GM19043 (cell line): ENCODE results near the gene MORN5.

Experiments used
- ATAC-seq: cut with Tn5 transposase; IDR thresholded peaks from one replicate; pipeline ENCODE4 v1.9.1; 2021; ENCODE audit warnings: low read depth; ENCODE audit not compliant: unreplicated experiment

The MORN5 gene

GRCh38 chr9:122213102-122213588 lies 53.4 kb downstream of the MORN5 start:
- ATAC-seq: no peak

GRCh38 chr9:122213589-122214413 lies 54.1 kb downstream of the MORN5 start:
- no peak for ATAC-seq

DNA sequence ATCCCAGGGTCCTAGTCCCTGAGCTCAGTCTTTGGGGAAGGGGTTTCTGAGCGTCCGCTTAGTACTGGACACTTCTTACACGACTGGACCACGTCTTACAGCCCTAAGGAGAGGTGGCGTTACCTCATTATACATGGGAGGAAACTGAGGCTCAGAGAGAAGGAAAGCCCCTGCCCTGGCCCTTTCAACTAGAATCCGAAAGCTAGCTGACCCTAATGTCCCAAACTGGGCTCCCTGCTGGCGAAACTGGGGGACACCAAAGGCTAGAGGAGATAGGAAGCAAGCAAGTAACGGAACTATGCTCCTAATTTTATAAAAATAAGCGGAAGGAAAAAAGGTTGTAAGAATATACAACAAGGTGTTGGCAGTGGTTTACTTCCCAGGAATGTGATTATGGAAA lies 54.8 kb downstream of the MORN5 start:
- ATAC-seq: no peak

DNA sequence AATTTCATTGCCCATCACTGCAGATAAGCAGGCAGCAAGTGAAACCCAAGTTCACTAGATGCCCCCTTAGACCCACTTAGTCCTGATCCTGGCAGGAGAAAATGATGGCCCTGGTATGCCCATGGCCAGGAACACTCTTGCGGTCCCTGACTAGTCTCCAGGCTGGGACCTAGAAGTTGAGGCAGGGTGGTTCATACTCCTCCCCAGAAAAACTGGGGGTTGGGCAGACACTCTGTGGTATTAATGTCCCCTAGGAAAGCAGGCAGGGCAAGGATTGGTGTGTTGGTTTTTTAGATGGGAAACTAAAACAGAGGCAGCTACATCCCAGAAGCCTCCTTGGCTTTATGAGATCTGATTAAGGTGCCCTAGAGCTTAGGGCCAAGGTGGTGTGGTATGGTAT lies 56.0 kb downstream of the MORN5 start:
- no peak for ATAC-seq

GRCh38 chr9:122216138-122216797 lies 56.6 kb downstream of the MORN5 start:
- ATAC-seq: no peak

- no peak for ATAC-seq
Measured at GRCh38 chr9:122216798-122217418, 57.2 kb downstream of the MORN5 start.

DNA sequence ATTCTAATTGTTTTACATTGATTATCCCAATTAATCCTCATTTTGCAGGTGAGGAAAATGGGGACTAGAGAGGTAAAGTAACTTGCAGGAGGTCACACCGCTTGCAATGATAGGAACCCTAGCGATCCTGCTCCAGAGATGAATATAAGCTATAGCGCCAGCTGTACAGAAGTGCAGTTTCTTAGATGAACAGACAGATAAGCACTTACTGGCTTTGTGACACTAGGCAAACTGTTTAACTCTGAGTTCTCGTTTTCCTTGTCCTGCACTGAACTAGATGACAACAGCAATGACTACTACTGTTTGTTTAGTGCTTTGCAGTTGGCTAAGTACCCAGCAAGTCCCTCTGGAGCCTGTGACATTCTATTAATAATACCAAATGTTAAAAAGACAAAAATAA lies 57.9 kb downstream of the MORN5 start:
- ATAC-seq: no peak

DNA sequence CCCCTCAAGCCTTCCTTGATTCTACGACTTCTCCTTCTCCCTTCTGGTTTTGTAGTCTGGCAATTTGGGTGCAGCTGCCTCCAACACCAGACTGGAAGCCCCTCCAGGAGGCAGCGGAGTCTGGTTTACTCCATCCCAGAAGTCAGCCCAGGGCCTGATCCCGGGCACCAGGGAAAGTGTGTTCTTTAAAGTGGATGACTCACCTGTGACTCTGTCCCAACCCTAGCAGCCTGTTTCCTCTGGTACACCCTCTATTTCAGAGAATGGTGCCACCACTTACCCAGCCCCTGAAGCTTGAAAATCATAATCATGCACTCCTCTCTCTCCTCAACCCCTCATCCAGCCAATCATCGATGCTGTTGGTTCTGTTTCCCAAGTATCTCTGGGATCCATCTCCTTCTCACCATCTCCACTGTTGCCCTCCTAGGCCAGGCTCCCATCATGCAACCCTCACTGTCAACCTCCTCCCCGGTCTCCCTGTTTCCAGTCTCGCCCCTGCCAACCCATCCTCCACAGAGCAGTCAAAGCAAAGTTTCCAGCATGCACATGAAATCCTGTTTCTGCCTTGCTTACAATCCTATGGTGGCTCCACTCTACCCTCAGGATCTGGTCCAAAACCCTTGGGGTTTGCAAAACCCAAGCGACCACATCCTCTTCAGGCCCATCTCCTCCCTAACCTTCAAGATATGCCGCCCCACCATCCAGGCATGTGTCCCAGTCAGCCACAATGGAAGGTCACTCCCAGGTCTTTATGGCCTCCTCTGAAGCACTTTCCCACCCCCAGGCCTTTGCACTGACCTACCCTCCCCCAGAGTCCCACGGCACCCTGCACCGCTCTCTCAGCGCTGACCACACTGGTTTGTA lies 58.6 kb downstream of the MORN5 start:
- no peak for ATAC-seq

GRCh38 chr9:122218935-122219855 lies 59.5 kb downstream of the MORN5 start:
- ATAC-seq: no peak

DNA sequence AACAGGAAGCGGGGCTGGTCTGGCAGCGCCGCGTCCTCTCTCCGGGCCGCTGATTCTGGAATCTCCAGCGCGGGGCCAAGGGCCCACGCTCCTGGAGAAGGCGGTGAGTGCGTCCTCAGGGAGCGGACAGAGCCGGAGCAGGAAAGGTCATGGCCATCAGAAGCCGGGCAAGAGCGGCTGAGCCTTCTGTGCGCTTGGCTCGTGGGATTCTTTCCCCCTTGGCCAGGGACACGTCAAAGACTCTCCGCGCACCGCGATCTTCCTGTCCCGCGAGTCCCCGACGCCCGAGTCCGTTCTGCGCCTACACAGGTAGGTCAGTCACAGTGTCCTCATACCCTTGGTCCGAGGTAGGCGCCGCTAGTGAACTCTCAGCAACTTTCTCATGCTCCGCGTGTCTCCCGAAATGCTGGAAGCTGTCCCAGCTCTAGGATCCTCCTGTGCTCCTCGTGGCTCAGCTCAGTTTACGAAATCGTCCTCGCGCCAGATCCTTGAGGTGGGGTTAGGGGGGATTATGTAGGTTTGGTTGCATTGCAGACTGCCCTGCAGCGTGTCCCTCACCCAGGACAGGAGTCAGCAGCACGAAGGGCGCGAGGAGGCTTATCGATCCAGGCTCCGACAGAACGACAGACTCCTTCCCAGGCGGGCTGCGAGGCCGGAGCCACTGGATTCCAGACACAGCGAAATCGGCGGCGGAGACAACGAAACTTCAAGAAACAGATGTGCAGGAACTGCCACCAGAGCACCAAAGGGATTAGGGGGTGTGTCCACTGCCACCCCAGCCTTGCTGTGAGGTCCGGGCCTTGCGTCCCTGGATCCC lies 60.4 kb downstream of the MORN5 start:
- no peak for ATAC-seq

DNA sequence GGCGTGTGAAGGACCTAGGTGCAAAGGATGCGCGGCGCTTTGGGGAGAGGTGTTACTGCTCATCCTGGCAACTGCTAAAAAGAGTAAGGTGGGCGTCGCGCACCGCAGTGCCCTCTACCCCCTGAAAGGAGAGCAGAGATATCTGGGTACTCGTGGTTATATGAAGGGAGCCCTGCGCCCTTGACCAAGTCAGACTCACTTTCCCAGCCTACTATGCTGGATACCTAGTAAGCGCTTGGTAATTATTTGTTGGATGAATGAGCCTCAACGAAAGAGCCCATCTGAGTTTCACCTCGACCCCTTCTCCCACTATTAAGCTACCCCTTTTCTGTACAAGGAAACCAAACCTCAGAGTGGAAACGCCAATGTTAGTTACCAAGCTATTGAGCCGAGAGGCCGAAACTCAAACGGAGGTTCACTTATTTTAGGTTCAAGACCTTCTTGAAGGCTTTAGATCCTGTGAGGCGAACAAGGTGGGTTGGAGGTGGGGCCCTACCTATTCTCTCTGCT lies 61.0 kb downstream of the MORN5 start:
- no peak for ATAC-seq

GRCh38 chr9:122221183-122221811 lies 61.6 kb downstream of the MORN5 start:
- no peak for ATAC-seq

GRCh38 chr9:122222791-122223190 lies 63.1 kb downstream of the MORN5 start:
- ATAC-seq: no peak

DNA sequence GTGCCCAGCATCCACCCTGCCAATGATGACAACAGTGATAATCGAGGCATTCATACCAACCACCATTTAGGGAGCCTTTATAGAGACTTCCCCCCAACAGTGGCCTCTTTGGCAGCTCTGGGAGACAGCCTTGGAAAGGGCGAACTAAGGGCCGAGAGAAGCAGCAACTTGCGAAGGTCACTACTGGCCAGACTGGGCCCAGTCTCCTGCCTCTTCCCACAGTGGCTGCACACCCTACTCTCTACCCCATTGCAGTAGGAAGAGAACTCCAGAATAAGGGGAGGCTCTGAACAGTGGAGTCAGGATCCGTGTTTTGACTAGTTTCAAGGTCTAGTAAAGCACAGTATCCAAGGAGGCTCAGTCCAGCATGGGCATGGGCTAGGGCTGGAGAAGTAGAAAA lies 63.7 kb downstream of the MORN5 start:
- ATAC-seq: no peak

- no peak for ATAC-seq
Measured at GRCh38 chr9:122225312-122226141, 65.8 kb downstream of the MORN5 start.

- ATAC-seq: no peak
Measured at GRCh38 chr9:122226142-122226757, 66.5 kb downstream of the MORN5 start.
